Trophoblast cell (in vitro differentiated cells and primary cell): ENCODE results near the gene KAT6B.

Source experiments
- DNase-seq, 2 donors: peaks; one replicate each; pipeline ENCODE4 v3.0.0-alpha.2; 2016
- H2AFZ ChIP-seq: 2 replicates; pipeline ENCODE4 v1.6.1; 2013; ENCODE audit warnings: low read length, moderate library complexity, mild to moderate bottlenecking; ENCODE audit not compliant: insufficient read depth, poor library complexity
- H2AK5ac ChIP-seq: 2 replicates; pipeline ENCODE4 v1.6.1; 2013; ENCODE audit warnings: mild to moderate bottlenecking, low read length
- H2BK120ac ChIP-seq: 2 replicates; pipeline ENCODE4 v1.6.1; 2013; ENCODE audit warnings: low read length, mild to moderate bottlenecking, moderate library complexity; ENCODE audit not compliant: insufficient read depth, poor library complexity
- H2BK12ac ChIP-seq: 2 replicates; pipeline ENCODE4 v1.6.1; 2013; ENCODE audit warnings: mild to moderate bottlenecking, low read length, moderate library complexity
- H2BK5ac ChIP-seq: 2 replicates; pipeline ENCODE4 v1.6.1; 2013; ENCODE audit warnings: low read length, low read depth, moderate library complexity, mild to moderate bottlenecking; ENCODE audit not compliant: poor library complexity
- H3K14ac ChIP-seq: 2 replicates; pipeline ENCODE4 v1.6.1; 2013; ENCODE audit warnings: mild to moderate bottlenecking, low read length
- H3K18ac ChIP-seq: 2 replicates; pipeline ENCODE4 v1.6.1; 2013; ENCODE audit warnings: mild to moderate bottlenecking, low read length
- H3K23ac ChIP-seq: 2 replicates; pipeline ENCODE4 v1.6.1; 2013; ENCODE audit warnings: low read length
- H3K27ac ChIP-seq: 2 replicates; pipeline ENCODE4 v1.5.1; 2013; ENCODE audit warnings: low read depth, mild to moderate bottlenecking, inconsistent platforms, low read length, moderate library complexity
- H3K27me3 ChIP-seq: 2 replicates; pipeline ENCODE4 v1.6.1; 2013; ENCODE audit warnings: inconsistent platforms, mild to moderate bottlenecking, low read length, moderate library complexity; ENCODE audit not compliant: insufficient read depth
- H3K36me3 ChIP-seq, 2 experiments: 1 replicate in 1 of 2; 2 replicates in 1 of 2; pipeline ENCODE4 v1.6.1; 2013; ENCODE audit warnings: low read length in 2 of 2, mild to moderate bottlenecking in 2 of 2, moderate library complexity in 1 of 2; ENCODE audit not compliant: insufficient read depth in 2 of 2, control insufficient read depth in 1 of 2
- H3K4ac ChIP-seq: 2 replicates; pipeline ENCODE4 v1.6.1; 2013; ENCODE audit warnings: low read depth, mild to moderate bottlenecking, low read length, moderate library complexity
- H3K4me1 ChIP-seq, 2 experiments: 1 replicate in 1 of 2; 2 replicates in 1 of 2; pipeline ENCODE4 v1.6.1; 2013; ENCODE audit warnings: low read length in 2 of 2, mild to moderate bottlenecking in 2 of 2, moderate library complexity in 1 of 2; ENCODE audit not compliant: insufficient read depth in 2 of 2, control insufficient read depth in 1 of 2
- H3K4me2 ChIP-seq: 2 replicates; pipeline ENCODE4 v1.6.1; 2013; ENCODE audit warnings: inconsistent platforms, mild to moderate bottlenecking, low read length, moderate library complexity
- H3K4me3 ChIP-seq: 2 replicates; pipeline ENCODE4 v1.5.1; 2013; ENCODE audit warnings: mild to moderate bottlenecking, low read depth, low read length, inconsistent platforms
- H3K79me1 ChIP-seq: one replicate; pipeline ENCODE4 v1.6.1; 2013; ENCODE audit warnings: low read length
- H3K79me2 ChIP-seq: 2 replicates; pipeline ENCODE4 v1.6.1; 2013; ENCODE audit warnings: low read length, mild to moderate bottlenecking; ENCODE audit not compliant: control insufficient read depth, insufficient read depth, poor library complexity
- H3K9ac ChIP-seq: 2 replicates; pipeline ENCODE4 v1.6.1; 2013; ENCODE audit warnings: mild to moderate bottlenecking, low read length
- H3K9me3 ChIP-seq: 2 replicates; pipeline ENCODE4 v1.6.1; 2013; ENCODE audit warnings: low read depth, mild to moderate bottlenecking, control low read depth, inconsistent platforms, low read length; ENCODE audit not compliant: insufficient read depth
- H4K12ac ChIP-seq: 2 replicates; pipeline ENCODE4 v1.6.1; 2013; ENCODE audit warnings: low read depth, mild to moderate bottlenecking, low read length, moderate library complexity
- H4K8ac ChIP-seq: 2 replicates; pipeline ENCODE4 v1.6.1; 2013; ENCODE audit warnings: low read depth, mild to moderate bottlenecking, low read length, moderate library complexity
- H4K91ac ChIP-seq: one replicate; pipeline ENCODE4 v1.6.1; 2013; ENCODE audit warnings: low read depth, mild to moderate bottlenecking, low read length, moderate library complexity
- WGBS: extraction: QIAGEN DNeasy Blood & Tissue Kit; methylation state at CpG from one replicate; pipeline ENCODE4 v1.1.7; 2013; ENCODE audit warnings: missing lambda C conversion rate; ENCODE audit not compliant: insufficient read length, insufficient coverage; ENCODE audit errors: extremely low coverage; 5-methylcytosine and 5-hydroxymethylcytosine counted together

The KAT6B gene

GRCh38 chr10:74988054-74988775, 161.8 kb downstream of the KAT6B start:
- Histone ChIP-seq H3K4me2 (no peak overlapping the region), H2AFZ (no peak overlapping the region), H4K8ac (no peak overlapping the region), H3K4me1 (no peaks in the 10 kb centered on the region), H3K9ac (no peak overlapping the region), H3K27me3 (no peaks in the 10 kb centered on the region), H3K79me2 (no peaks in the 10 kb centered on the region), H3K4ac (no peak overlapping the region), H4K12ac (no peak overlapping the region), H4K91ac (no peak overlapping the region), H3K36me3 (peaks cover 0 to 1% of the 10 kb centered on the region in 2 experiments), H2BK12ac (no peak overlapping the region), H3K79me1 (no peaks in the 10 kb centered on the region), H3K14ac (no peak overlapping the region), H3K23ac (no peak overlapping the region), H3K9me3 (no peaks in the 10 kb centered on the region), H3K18ac (no peak overlapping the region), H2BK120ac (no peak overlapping the region), H2BK5ac (no peak overlapping the region), H3K4me3 (no peak overlapping the region), H2AK5ac (no peak overlapping the region), H3K27ac (no peak overlapping the region)
- WGBS: no CpG with 5 or more reads among the region's 2 CpGs
- DNase-seq: no peak

GRCh38 chr10:74988832-74989561, 162.6 kb downstream of the KAT6B start:
- no peak overlapping the region for H3K27ac ChIP-seq
- no peak overlapping the region for H2BK120ac ChIP-seq
- no peaks in the 10 kb centered on the region for H3K79me2 ChIP-seq
- no peak overlapping the region for H3K4me3 ChIP-seq
- no peak overlapping the region for H3K14ac ChIP-seq
- no peaks in the 10 kb centered on the region for H3K9me3 ChIP-seq
- H4K8ac ChIP-seq: no peak overlapping the region
- H2AK5ac ChIP-seq: no peak overlapping the region
- H4K12ac ChIP-seq: no peak overlapping the region
- no peak overlapping the region for H2BK12ac ChIP-seq
- H3K4me2 ChIP-seq: no peak overlapping the region
- H3K79me1 ChIP-seq: no peaks in the 10 kb centered on the region
- no peak overlapping the region for H3K4ac ChIP-seq
- DNase-seq: no peak
- no peak overlapping the region for H3K9ac ChIP-seq
- H2AFZ ChIP-seq: no peak overlapping the region
- H2BK5ac ChIP-seq: no peak overlapping the region
- WGBS: 100% methylated on average over 1 of the region's 5 CpGs
- no peaks in the 10 kb centered on the region for H3K4me1 ChIP-seq
- H3K18ac ChIP-seq: no peak overlapping the region
- no peak overlapping the region for H3K23ac ChIP-seq
- no peaks in the 10 kb centered on the region for H3K27me3 ChIP-seq
- H4K91ac ChIP-seq: no peak overlapping the region
- peaks cover 0 to 1% of the 10 kb centered on the region in 2 experiments for H3K36me3 ChIP-seq

GRCh38 chr10:74991435-74991834, 165.0 kb downstream of the KAT6B start:
- Histone ChIP-seq H4K8ac (no peak overlapping the region), H4K91ac (no peak overlapping the region), H3K23ac (no peak overlapping the region), H2AK5ac (no peak overlapping the region), H3K27ac (no peak overlapping the region), H3K9me3 (no peaks in the 10 kb centered on the region), H3K14ac (no peak overlapping the region), H3K4me2 (no peak overlapping the region), H3K27me3 (no peaks in the 10 kb centered on the region), H3K9ac (no peak overlapping the region), H3K36me3 (peaks cover 0 to 1% of the 10 kb centered on the region in 2 experiments), H3K4me3 (no peak overlapping the region), H2BK5ac (no peak overlapping the region), H3K79me2 (no peaks in the 10 kb centered on the region), H2AFZ (no peak overlapping the region), H3K4me1 (no peaks in the 10 kb centered on the region), H4K12ac (no peak overlapping the region), H3K79me1 (no peaks in the 10 kb centered on the region), H3K4ac (no peak overlapping the region), H2BK12ac (no peak overlapping the region), H3K18ac (no peak overlapping the region), H2BK120ac (no peak overlapping the region)
- DNase-seq: peak in 1 of 2 donors; percentile 34

GRCh38 chr10:74992068-74992467, 165.7 kb downstream of the KAT6B start:
- no CpG with 5 or more reads among the region's 3 CpGs for WGBS
- no peaks in the 10 kb centered on the region for H3K79me2 ChIP-seq
- H3K23ac ChIP-seq: no peak overlapping the region
- no peak overlapping the region for H3K4ac ChIP-seq
- no peak overlapping the region for H3K14ac ChIP-seq
- no peak overlapping the region for H3K4me3 ChIP-seq
- no peak overlapping the region for H2AFZ ChIP-seq
- no peak for DNase-seq
- no peak overlapping the region for H2BK5ac ChIP-seq
- H3K18ac ChIP-seq: no peak overlapping the region
- H2BK120ac ChIP-seq: no peak overlapping the region
- H3K9me3 ChIP-seq: no peaks in the 10 kb centered on the region
- H4K8ac ChIP-seq: no peak overlapping the region
- H3K27ac ChIP-seq: no peak overlapping the region
- H4K12ac ChIP-seq: no peak overlapping the region
- no peaks in the 10 kb centered on the region for H3K79me1 ChIP-seq
- H3K4me1 ChIP-seq: no peaks in the 10 kb centered on the region
- H2AK5ac ChIP-seq: no peak overlapping the region
- H3K9ac ChIP-seq: no peak overlapping the region
- H3K4me2 ChIP-seq: no peak overlapping the region
- no peak overlapping the region for H4K91ac ChIP-seq
- no peaks in the 10 kb centered on the region for H3K36me3 ChIP-seq
- H3K27me3 ChIP-seq: no peaks in the 10 kb centered on the region
- no peak overlapping the region for H2BK12ac ChIP-seq
